Stimulated activated memory B cell treated with anti-CD40 and anti-IgM and Interleukin-4, amounts not matched to agents 10 μg/mL and 1 μg/mL and 100 μg/mL, for 72 hours (primary cell): Measurements from ENCODE around the gene MYZAP.

Experiments
- ATAC-seq: fragments of 150-1000 bp; cut with Tn5 transposase; 2 replicates; pipeline ENCODE4 v1.10.0; 2021
- H3K27ac Mint-ChIP-seq: one replicate; pipeline ENCODE4 v1.8.0; 2022; ENCODE audit warnings: mild to moderate bottlenecking, mixed read lengths
- H3K27me3 Mint-ChIP-seq: one replicate; pipeline ENCODE4 v1.8.0; 2022; ENCODE audit warnings: mixed read lengths
- H3K36me3 Mint-ChIP-seq: one replicate; pipeline ENCODE4 v1.8.0; 2022; ENCODE audit warnings: mixed read lengths
- H3K4me1 Mint-ChIP-seq: one replicate; pipeline ENCODE4 v1.8.0; 2022; ENCODE audit warnings: mixed read lengths
- H3K4me3 Mint-ChIP-seq: one replicate; pipeline ENCODE4 v1.8.0; 2022; ENCODE audit warnings: mild to moderate bottlenecking, moderate library complexity, mixed read lengths
- H3K9me3 Mint-ChIP-seq: one replicate; pipeline ENCODE4 v1.8.0; 2022; ENCODE audit warnings: mixed read lengths

The MYZAP gene

GRCh38 chr15:57731530-57732103 lies 139.9 kb downstream of the MYZAP start:
- Mint-ChIP-seq H3K27me3 (no peaks in the 10 kb centered on the region), H3K4me1 (no peaks in the 10 kb centered on the region), H3K4me3 (no peak overlapping the region), H3K36me3 (peaks cover 2% of the 10 kb centered on the region), H3K9me3 (no peaks in the 10 kb centered on the region), H3K27ac (no peak overlapping the region)
- ATAC-seq: no peak

GRCh38 chr15:57732526-57733331 lies 141.0 kb downstream of the MYZAP start:
- Mint-ChIP-seq H3K4me1 (no peaks in the 10 kb centered on the region), H3K9me3 (peaks cover 5% of the 10 kb centered on the region)
- ATAC-seq: no peak

GRCh38 chr15:57734860-57735259 lies 143.2 kb downstream of the MYZAP start:
- H3K36me3 Mint-ChIP-seq: peaks cover 13% of the 10 kb centered on the region
- H3K4me3 Mint-ChIP-seq: no peak overlapping the region
- peaks cover 5% of the 10 kb centered on the region for H3K9me3 Mint-ChIP-seq
- H3K27me3 Mint-ChIP-seq: no peaks in the 10 kb centered on the region
- ATAC-seq: no peak
- H3K4me1 Mint-ChIP-seq: no peaks in the 10 kb centered on the region
- no peak overlapping the region for H3K27ac Mint-ChIP-seq

More at GRCh38 chr15:57732526-57733331, 141.0 kb downstream of the MYZAP start:
- H3K36me3 Mint-ChIP-seq: peaks cover 12% of the 10 kb centered on the region
- H3K4me3 Mint-ChIP-seq: no peak overlapping the region
- H3K27ac Mint-ChIP-seq: no peak overlapping the region
- no peaks in the 10 kb centered on the region for H3K27me3 Mint-ChIP-seq
